ENCODE results near the gene MCRIP2. TPM values are rescaled to one million over a fixed set of nuclear protein-coding genes. Genes with fewer than 3 reads are reported as not detected.

The MCRIP2 gene
- total and polyA plus RNA-seq, 12 donors = 7.1 to 253 (median 150) TPM

- TF ChIP-seq, protein P1, sequence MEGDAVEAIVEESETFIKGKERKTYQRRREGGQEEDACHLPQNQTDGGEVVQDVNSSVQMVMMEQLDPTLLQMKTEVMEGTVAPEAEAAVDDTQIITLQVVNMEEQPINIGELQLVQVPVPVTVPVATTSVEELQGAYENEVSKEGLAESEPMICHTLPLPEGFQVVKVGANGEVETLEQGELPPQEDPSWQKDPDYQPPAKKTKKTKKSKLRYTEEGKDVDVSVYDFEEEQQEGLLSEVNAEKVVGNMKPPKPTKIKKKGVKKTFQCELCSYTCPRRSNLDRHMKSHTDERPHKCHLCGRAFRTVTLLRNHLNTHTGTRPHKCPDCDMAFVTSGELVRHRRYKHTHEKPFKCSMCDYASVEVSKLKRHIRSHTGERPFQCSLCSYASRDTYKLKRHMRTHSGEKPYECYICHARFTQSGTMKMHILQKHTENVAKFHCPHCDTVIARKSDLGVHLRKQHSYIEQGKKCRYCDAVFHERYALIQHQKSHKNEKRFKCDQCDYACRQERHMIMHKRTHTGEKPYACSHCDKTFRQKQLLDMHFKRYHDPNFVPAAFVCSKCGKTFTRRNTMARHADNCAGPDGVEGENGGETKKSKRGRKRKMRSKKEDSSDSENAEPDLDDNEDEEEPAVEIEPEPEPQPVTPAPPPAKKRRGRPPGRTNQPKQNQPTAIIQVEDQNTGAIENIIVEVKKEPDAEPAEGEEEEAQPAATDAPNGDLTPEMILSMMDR (IDR thresholded peaks at IDR 0.05) = no peak
- no peak for TF ChIP-seq POLR2A (IDR thresholded peaks at IDR 0.05)
- Histone ChIP-seq H3K27ac (no peak overlapping the region), H3K36me3 (replicated peaks in 1 of 2) (peaks cover 0 to 4% of the 10 kb centered on the region in 2 donors), H3K4me3 (no peak overlapping the region), H3K4me1 (replicated peaks in 1 of 2) (peaks cover 12 to 13% of the 10 kb centered on the region in 2 donors), H3K9me3 (replicated peaks in 1 of 3) (no peaks in the 10 kb centered on the region), H3K27me3 (no peaks in the 10 kb centered on the region)
- no peak for DNase-seq
- 96 to 100% (median 96%) methylated on average over 3 to 19 of the region's 19 CpGs; no CpG with 5 or more reads in 1 of the 4 donors for WGBS, 4 donors
- intact Hi-C loops (cut with DNase I) = no loop called here
Observed at GRCh38 chr16:662095-662494, 20.5 kb downstream of the MCRIP2 start.

DNA sequence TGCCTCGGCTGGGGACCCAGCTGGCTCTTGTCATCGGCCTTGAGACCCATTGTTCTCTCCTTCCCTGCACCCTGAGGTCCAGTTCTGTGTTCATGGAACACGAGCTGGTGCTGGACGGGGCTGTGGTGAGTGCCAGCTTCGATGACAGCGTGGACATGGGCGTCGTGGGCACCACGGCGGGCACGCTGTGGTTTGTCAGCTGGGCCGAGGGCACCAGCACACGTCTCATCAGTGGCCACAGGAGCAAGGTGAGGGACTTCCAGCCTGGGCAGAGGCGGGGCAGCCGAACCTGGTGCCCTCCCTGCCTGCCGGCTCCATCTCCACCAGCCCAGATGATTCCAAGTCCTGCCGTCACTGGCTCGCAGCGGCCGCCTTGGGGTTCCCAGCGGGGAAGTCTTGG lies 21.0 kb downstream of the MCRIP2 start:
- no peak for DNase-seq
- no peak for TF ChIP-seq POLR2A (IDR thresholded peaks at IDR 0.05)
- TF ChIP-seq, protein P1 (IDR thresholded peaks at IDR 0.05) = no peak
- WGBS, 4 donors = 90 to 96% (median 93%) methylated on average over 9 to 21 of the region's 21 CpGs
- no peak overlapping the region for H3K27ac ChIP-seq
- no peaks in the 10 kb centered on the region for H3K27me3 ChIP-seq
- peaks cover 0 to 4% of the 10 kb centered on the region in 2 donors for H3K36me3 ChIP-seq (replicated peaks in 1 of 2)
- H3K4me1 ChIP-seq (replicated peaks in 1 of 2) = peaks cover 12 to 18% of the 10 kb centered on the region in 2 donors
- H3K4me3 ChIP-seq = no peak overlapping the region
- H3K9me3 ChIP-seq (replicated peaks in 1 of 3) = no peaks in the 10 kb centered on the region
- intact Hi-C loops (cut with DNase I) = no loop called here

- Histone ChIP-seq H3K4me1 (replicated peaks in 1 of 2) (peaks cover 7 to 18% of the 10 kb centered on the region in 2 donors), H3K27me3 (no peaks in the 10 kb centered on the region), H3K27ac (peak overlapping the region in 1 of 5 donors; percentile 81), H3K36me3 (replicated peaks in 1 of 2) (peaks cover 0 to 22% of the 10 kb centered on the region in 2 donors), H3K4me3 (no peak overlapping the region), H3K9me3 (replicated peaks in 1 of 3) (no peaks in the 10 kb centered on the region)
- intact Hi-C loops (cut with DNase I) = loop anchor here in 1 of 2 donors (5.0 kb wide), 1 partner anchor 84 kb away; no protein-coding TSS in a partner anchor
- TF ChIP-seq, protein P1 (IDR thresholded peaks at IDR 0.05) = no peak
- no peak for TF ChIP-seq POLR2A (IDR thresholded peaks at IDR 0.05)
- DNase-seq = no peak
- WGBS, 4 donors = 88 to 94% (median 90%) methylated on average over 11 to 13 of the region's 13 CpGs
Observed at GRCh38 chr16:666572-666971, 24.9 kb downstream of the MCRIP2 start.

DNA sequence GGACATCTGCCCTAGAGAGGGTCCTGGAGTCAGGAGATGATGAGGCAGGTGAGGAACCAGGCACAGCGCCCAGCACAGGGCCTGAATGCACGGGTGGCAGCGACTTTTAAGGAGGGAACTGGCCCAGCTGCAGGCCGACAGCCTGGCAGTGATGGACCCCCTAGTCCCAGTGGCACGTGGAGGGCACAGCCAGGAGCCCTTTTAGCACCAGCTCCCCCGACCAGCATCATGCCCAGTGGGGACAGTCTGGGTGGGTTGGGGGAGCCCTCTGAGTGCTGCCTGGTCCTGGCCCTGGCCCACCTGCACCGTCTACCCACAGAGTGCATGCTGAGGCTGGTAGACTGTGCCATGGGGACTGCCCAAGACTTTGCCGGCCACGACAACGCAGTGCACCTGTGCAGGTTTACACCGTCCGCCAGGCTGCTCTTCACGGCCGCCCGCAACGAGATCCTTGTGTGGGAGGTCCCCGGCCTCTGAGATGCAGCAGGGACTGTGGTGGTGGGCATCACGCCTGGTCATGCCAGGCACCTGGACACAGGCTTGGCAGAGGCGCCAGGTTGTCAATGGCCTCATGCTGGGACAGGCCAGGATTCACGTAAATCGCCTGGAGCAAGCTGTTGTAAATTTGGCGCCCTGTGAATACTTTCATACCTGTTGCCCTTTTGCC lies 25.6 kb downstream of the MCRIP2 start:
- peak overlapping the region in 1 of 4 donors; percentile 87 for H3K4me3 ChIP-seq
- no peak for TF ChIP-seq POLR2A (IDR thresholded peaks at IDR 0.05)
- TF ChIP-seq, protein P1 (IDR thresholded peaks at IDR 0.05) = no peak
- peak overlapping the region in 3 of 5 donors; percentile 47 to 93 (median 81) for H3K27ac ChIP-seq
- peaks cover 7 to 18% of the 10 kb centered on the region in 2 donors for H3K4me1 ChIP-seq (replicated peaks in 1 of 2)
- intact Hi-C loops (cut with DNase I) = loop anchor here in 1 of 2 donors (5.0 kb wide), 1 partner anchor 85 kb away; no protein-coding TSS in a partner anchor
- H3K36me3 ChIP-seq (replicated peaks in 1 of 2) = peaks cover 0 to 29% of the 10 kb centered on the region in 2 donors
- 82 to 84% (median 83%) methylated on average over 16 to 22 of the region's 22 CpGs for WGBS, 4 donors
- no peak for DNase-seq
- H3K27me3 ChIP-seq = no peaks in the 10 kb centered on the region
- H3K9me3 ChIP-seq (replicated peaks in 1 of 3) = no peaks in the 10 kb centered on the region

Data from adrenal gland (tissue), 12 donors.